ENCODE data around the gene GALNTL6. TPM values are rescaled to one million over a fixed set of nuclear protein-coding genes. Genes with fewer than 3 reads are reported as not detected.
"Not testable (repeated sequence)": the region's sequence is repeated elsewhere in the genome, so short reads cannot be mapped to it uniquely, and the experiment has no call there.

Gene GALNTL6
- polyA plus RNA-seq, 3 donors: 0.70 to 1.4 (median 0.87) TPM

- DNase-seq: no peak
These were observed 1134.4 kb downstream of the GALNTL6 start for GRCh38 chr4:172947594-172947993.

GRCh38 chr4:172950990-172951389, 1137.8 kb downstream of the GALNTL6 start:
- no peak for DNase-seq

GRCh38 chr4:172951679-172952451, 1138.7 kb downstream of the GALNTL6 start:
- DNase-seq: no peak

- DNase-seq: no peak
These were observed 1140.8 kb downstream of the GALNTL6 start for GRCh38 chr4:172953896-172954568.

- DNase-seq: not testable (repeated sequence)
These were observed 1143.1 kb downstream of the GALNTL6 start for GRCh38 chr4:172956340-172956739.

GRCh38 chr4:172957216-172957615, 1144.0 kb downstream of the GALNTL6 start:
- DNase-seq: no peak

GRCh38 chr4:172962564-172963353, 1149.6 kb downstream of the GALNTL6 start:
- peak; percentile 55 for DNase-seq

GRCh38 chr4:172963498-172964294, 1150.5 kb downstream of the GALNTL6 start:
- no peak for DNase-seq

GRCh38 chr4:172970189-172970588, 1157.0 kb downstream of the GALNTL6 start:
- DNase-seq: not testable (repeated sequence)

GRCh38 chr4:172974586-172974985, 1161.4 kb downstream of the GALNTL6 start:
- DNase-seq: no peak

GRCh38 chr4:172975651-172976229, 1162.5 kb downstream of the GALNTL6 start:
- DNase-seq: no peak

GRCh38 chr4:172977491-172978041, 1164.4 kb downstream of the GALNTL6 start:
- not testable (repeated sequence) for DNase-seq

- DNase-seq: no peak
These were observed 1165.6 kb downstream of the GALNTL6 start for GRCh38 chr4:172978848-172979247.

GRCh38 chr4:172979332-172979731, 1166.1 kb downstream of the GALNTL6 start:
- DNase-seq: no peak

- DNase-seq: no peak
These were observed 1167.0 kb downstream of the GALNTL6 start for GRCh38 chr4:172980219-172980618.

GRCh38 chr4:172982151-172982590, 1169.0 kb downstream of the GALNTL6 start:
- no peak for DNase-seq

GRCh38 chr4:172983014-172983413, 1169.8 kb downstream of the GALNTL6 start:
- no peak for DNase-seq

GRCh38 chr4:172983631-172984030, 1170.4 kb downstream of the GALNTL6 start:
- DNase-seq: no peak

GRCh38 chr4:172985552-172985951, 1172.3 kb downstream of the GALNTL6 start:
- DNase-seq: no peak

- no peak for DNase-seq
These were observed 1172.9 kb downstream of the GALNTL6 start for GRCh38 chr4:172986114-172986513.

Measured in renal pelvis (tissue), 4 donors.